BJ (cell line): ENCODE results near the gene PPIL6. TPM values are rescaled to one million over a fixed set of nuclear protein-coding genes. Genes with fewer than 3 reads are reported as not detected.

Source experiments
- CTCF ChIA-PET: fragments of 350-600 bp; formaldehyde crosslinking; extraction: SDS; loops from one replicate; lab custom pipeline; 2021; ENCODE audit warnings: antibody characterized with exemption, inconsistent platforms; lab: Yijun Ruan, JAX
- POLR2A ChIA-PET: fragments of 300-600 bp; sonication (Branson Sonifier 250); formaldehyde crosslinking; extraction: SDS; loops from one replicate; lab custom pipeline; 2021; ENCODE audit warnings: antibody characterized with exemption; lab: Charles Lee
- DNase-seq: peaks from one replicate; pipeline ENCODE4 v3.0.0-alpha.2; 2011; ENCODE audit warnings: low read depth
- H3K27me3 ChIP-seq: 2 replicates; pipeline ENCODE4 v1.6.0; 2011; ENCODE audit warnings: low read length; ENCODE audit not compliant: control insufficient read depth, insufficient read depth
- H3K36me3 ChIP-seq: 2 replicates; pipeline ENCODE4 v1.5.1; 2011; ENCODE audit warnings: low read length; ENCODE audit not compliant: control insufficient read depth, insufficient read depth
- H3K4me3 ChIP-seq: 2 replicates; pipeline ENCODE4 v1.5.1; 2011; ENCODE audit warnings: low read depth, mild to moderate bottlenecking, control low read depth, low read length
- polyA plus RNA-seq: library from polyadenylated mRNA; depleted of rRNA; stranded (reverse); fragments of >200 nt; gene quantifications from 2 replicates; pipeline ENCODE4 v1.2.3, GENCODE V29; 2011
- TF ChIP-seq, protein P1 (sequence below): IDR thresholded peaks from 2 replicates; pipeline ENCODE4 v1.5.1; 2011; ENCODE audit warnings: low read depth, mild to moderate bottlenecking, control low read depth, inconsistent platforms, low read length, moderate library complexity; ENCODE audit not compliant: insufficient read depth

PPIL6 gene
- polyA plus RNA-seq, 1 experiment = 0.48 TPM

GRCh38 chr6:109436041-109436440 lies 4.4 kb downstream of the PPIL6 start:
- no peak overlapping the region for H3K4me3 ChIP-seq
- TF ChIP-seq, protein P1, sequence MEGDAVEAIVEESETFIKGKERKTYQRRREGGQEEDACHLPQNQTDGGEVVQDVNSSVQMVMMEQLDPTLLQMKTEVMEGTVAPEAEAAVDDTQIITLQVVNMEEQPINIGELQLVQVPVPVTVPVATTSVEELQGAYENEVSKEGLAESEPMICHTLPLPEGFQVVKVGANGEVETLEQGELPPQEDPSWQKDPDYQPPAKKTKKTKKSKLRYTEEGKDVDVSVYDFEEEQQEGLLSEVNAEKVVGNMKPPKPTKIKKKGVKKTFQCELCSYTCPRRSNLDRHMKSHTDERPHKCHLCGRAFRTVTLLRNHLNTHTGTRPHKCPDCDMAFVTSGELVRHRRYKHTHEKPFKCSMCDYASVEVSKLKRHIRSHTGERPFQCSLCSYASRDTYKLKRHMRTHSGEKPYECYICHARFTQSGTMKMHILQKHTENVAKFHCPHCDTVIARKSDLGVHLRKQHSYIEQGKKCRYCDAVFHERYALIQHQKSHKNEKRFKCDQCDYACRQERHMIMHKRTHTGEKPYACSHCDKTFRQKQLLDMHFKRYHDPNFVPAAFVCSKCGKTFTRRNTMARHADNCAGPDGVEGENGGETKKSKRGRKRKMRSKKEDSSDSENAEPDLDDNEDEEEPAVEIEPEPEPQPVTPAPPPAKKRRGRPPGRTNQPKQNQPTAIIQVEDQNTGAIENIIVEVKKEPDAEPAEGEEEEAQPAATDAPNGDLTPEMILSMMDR = no peak
- no peak for DNase-seq
- POLR2A ChIA-PET = no interaction called here
- H3K27me3 ChIP-seq = no peaks in the 10 kb centered on the region; the same call in 1 of the 2 replicates
- H3K36me3 ChIP-seq = no peaks in the 10 kb centered on the region
- CTCF ChIA-PET = no interaction called here

DNA sequence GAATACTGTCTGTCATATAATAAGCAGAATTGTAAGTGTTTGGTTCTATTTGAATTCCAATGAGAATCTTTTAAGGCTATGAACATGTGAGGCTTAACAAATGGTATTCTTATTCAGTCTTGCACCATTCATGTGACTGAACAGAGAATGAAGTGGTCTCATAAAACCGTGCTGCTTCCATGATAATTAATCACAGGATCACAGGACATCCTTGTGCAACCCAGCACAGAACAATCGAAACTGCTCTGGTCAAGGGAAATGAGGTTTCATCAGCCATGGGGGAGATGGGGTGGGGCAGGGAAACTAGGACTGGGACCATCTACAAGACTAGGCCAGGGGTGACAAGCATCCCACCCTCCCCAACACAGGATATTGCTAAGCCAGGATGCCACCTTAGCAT lies 6.0 kb downstream of the PPIL6 start:
- no peaks in the 10 kb centered on the region; the same call in 1 of the 2 replicates for H3K27me3 ChIP-seq
- DNase-seq = peak; percentile 46
- TF ChIP-seq, protein P1 = no peak
- ChIA-PET POLR2A (no interaction called here), CTCF (interaction anchor here (1.1 kb wide), 1 partner anchor 52 kb away, joined by 5 read pairs; the partner anchor contains the start of gene CD164)
- no peaks in the 10 kb centered on the region for H3K36me3 ChIP-seq
- no peak overlapping the region for H3K4me3 ChIP-seq

DNA sequence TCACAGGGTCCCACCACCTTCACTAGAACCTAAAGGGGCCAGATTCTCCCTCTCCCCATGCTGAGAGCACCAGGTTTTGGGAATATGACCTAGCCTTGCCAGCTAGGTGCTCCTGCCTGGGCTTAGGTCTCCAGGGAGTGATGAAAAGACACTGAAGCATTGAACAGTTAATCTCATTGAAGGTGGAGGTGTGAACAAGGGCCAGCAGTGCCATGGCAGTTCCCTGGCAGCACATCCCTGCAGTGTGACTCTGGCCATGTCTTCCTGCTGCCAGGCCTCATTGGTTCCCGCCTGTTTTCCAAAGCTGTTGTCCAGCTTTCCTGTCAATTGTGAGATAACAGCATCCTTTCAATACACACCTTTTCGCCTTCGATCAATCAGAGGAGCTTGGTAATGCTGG lies 10.9 kb downstream of the PPIL6 start:
- DNase-seq = no peak
- TF ChIP-seq, protein P1 = no peak
- Histone ChIP-seq H3K36me3 (no peaks in the 10 kb centered on the region), H3K4me3 (no peak overlapping the region), H3K27me3 (no peaks in the 10 kb centered on the region; the same call in 1 of the 2 replicates)
- CTCF ChIA-PET = interaction anchor here (0.7 to 1.5 kb wide), 3 partner anchors 11 to 25 kb away, joined by 3 to 9 read pairs (median 3); partner anchors contain the start of genes PPIL6 and SMPD2
- POLR2A ChIA-PET = no interaction called here

GRCh38 chr6:109428889-109429477 lies 11.4 kb downstream of the PPIL6 start:
- CTCF ChIA-PET = interaction anchor here (0.6 to 1.5 kb wide), 3 partner anchors 12 to 29 kb away, joined by 3 to 9 read pairs (median 3); partner anchors contain the start of genes PPIL6 and SMPD2
- TF ChIP-seq, protein P1 = no peak
- Histone ChIP-seq H3K36me3 (no peaks in the 10 kb centered on the region), H3K27me3 (no peaks in the 10 kb centered on the region; the same call in 1 of the 2 replicates), H3K4me3 (no peak overlapping the region)
- POLR2A ChIA-PET = no interaction called here
- DNase-seq = peak; percentile 16

DNA sequence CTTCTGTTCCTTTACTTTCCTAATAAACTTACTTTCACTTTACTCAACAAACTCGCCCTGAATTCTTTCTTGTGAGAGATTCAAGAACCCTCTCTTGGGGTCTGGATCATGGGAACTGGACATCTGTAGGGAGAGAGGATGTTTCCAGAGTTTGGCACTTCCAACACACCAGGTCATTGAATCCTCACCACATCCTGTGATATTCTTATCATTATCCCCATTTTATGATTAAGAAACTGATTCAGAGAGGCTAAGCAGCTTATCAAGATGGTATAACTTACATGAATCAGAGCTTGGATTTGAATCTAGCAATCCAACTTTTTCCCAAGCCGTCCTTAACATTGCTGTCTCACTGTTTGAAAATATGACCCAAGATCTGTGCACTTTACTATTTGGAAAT lies 15.5 kb downstream of the PPIL6 start:
- no peaks in the 10 kb centered on the region for H3K27me3 ChIP-seq
- ChIA-PET CTCF (no interaction called here), POLR2A (no interaction called here)
- H3K36me3 ChIP-seq = no peaks in the 10 kb centered on the region
- TF ChIP-seq, protein P1 = no peak
- DNase-seq = no peak
- no peak overlapping the region for H3K4me3 ChIP-seq
